ENCODE data around the gene TMEM139. TPM values are rescaled to one million over a fixed set of nuclear protein-coding genes. Genes with fewer than 3 reads are reported as not detected.

The TMEM139 gene
- polyA plus RNA-seq, 1 of the 3 experiments (the other 2 are of a cell fraction): 0.05 TPM

GRCh38 chr7:143250822-143251221 is 33.9 kb upstream of the TMEM139 start:
- Histone ChIP-seq H3K36me3 (replicated peaks in 1 of 2; ENCODE audit: control insufficient read depth in 1 of 2, insufficient read depth in 2 of 2, low read length in 1 of 2) (no peaks in the 10 kb centered on the region), H2AFZ (ENCODE audit: low read depth) (no peak overlapping the region), H3F3A (replicated peaks; ENCODE audit: insufficient read depth) (no peaks in the 10 kb centered on the region), H3K9ac (no peak overlapping the region), H3K27ac (ENCODE audit: low read depth in 2 of 2, low read length in 1 of 2) (no peak overlapping the region), H3K27me3 (ENCODE audit: insufficient read depth) (no peaks in the 10 kb centered on the region), H3K4me1 (ENCODE audit: control insufficient read depth in 1 of 2, insufficient read depth in 2 of 2, low read depth in 1 of 2, low read length in 1 of 2) (no peaks in the 10 kb centered on the region), H3K4me2 (no peak overlapping the region), H4K20me1 (ENCODE audit: insufficient read depth) (no peaks in the 10 kb centered on the region), H3K9me3 (peaks cover 11% of the 10 kb centered on the region; the same call in 1 of the 2 replicates), H3K79me2 (ENCODE audit: insufficient read depth) (no peaks in the 10 kb centered on the region), H3K9me2 (no peaks in the 10 kb centered on the region), H3K4me3 (ENCODE audit: low read depth in 2 of 2, low read length in 1 of 2) (no peak overlapping the region)
- TF ChIP-seq CTCF (IDR thresholded peaks at IDR 0.05) (no peak), RAD21 (IDR thresholded peaks at IDR 0.05; ENCODE audit: low read length) (no peak), NFIC (IDR thresholded peaks at IDR 0.05; ENCODE audit: borderline replicate concordance) (no peak), USF2 (IDR thresholded peaks at IDR 0.05; ENCODE audit: borderline replicate concordance, low read depth, low read length) (no peak), RCOR1 (IDR thresholded peaks at IDR 0.05; ENCODE audit: low read length) (no peak), USF1 (IDR thresholded peaks at IDR 0.05; ENCODE audit: borderline replicate concordance, low read depth) (no peak), SMC3 (IDR thresholded peaks at IDR 0.05; ENCODE audit: low read depth, low read length) (no peak), TEAD4 (IDR thresholded peaks at IDR 0.05; ENCODE audit: borderline replicate concordance, insufficient read depth) (no peak), YY1 (IDR thresholded peaks at IDR 0.05; ENCODE audit: low read depth) (no peak), MAX (IDR thresholded peaks at IDR 0.05; ENCODE audit: low read depth) (no peak)
- DNase-seq: no peak
- WGBS (ENCODE audit: low lambda C conversion rate): 83% methylated on average over 1 of the region's 1 CpG
- CTCF ChIA-PET: interaction anchor here (1.0 to 5.0 kb wide), 3 partner anchors 11 to 166 kb away, joined by 3 to 33 read pairs (median 6); no protein-coding TSS in a partner anchor
- POLR2A ChIA-PET: no interaction called here

GRCh38 chr7:143252006-143252405 is 32.8 kb upstream of the TMEM139 start:
- no peak overlapping the region for H3K4me2 ChIP-seq
- H4K20me1 ChIP-seq (ENCODE audit: insufficient read depth): no peaks in the 10 kb centered on the region
- H3K4me1 ChIP-seq (ENCODE audit: control insufficient read depth in 1 of 2, insufficient read depth in 2 of 2, low read depth in 1 of 2, low read length in 1 of 2): no peaks in the 10 kb centered on the region
- no peak overlapping the region for H3K9ac ChIP-seq
- no peaks in the 10 kb centered on the region for H3F3A ChIP-seq (replicated peaks; ENCODE audit: insufficient read depth)
- ChIA-PET POLR2A (no interaction called here), CTCF (interaction anchor here (5.0 kb wide), 1 partner anchor 12 kb away, joined by 33 read pairs; no protein-coding TSS in a partner anchor)
- no peaks in the 10 kb centered on the region for H3K27me3 ChIP-seq (ENCODE audit: insufficient read depth)
- no peak overlapping the region for H3K27ac ChIP-seq (ENCODE audit: low read depth in 2 of 2, low read length in 1 of 2)
- no peaks in the 10 kb centered on the region for H3K36me3 ChIP-seq (replicated peaks in 1 of 2; ENCODE audit: control insufficient read depth in 1 of 2, insufficient read depth in 2 of 2, low read length in 1 of 2)
- no peak for DNase-seq
- no peaks in the 10 kb centered on the region for H3K79me2 ChIP-seq (ENCODE audit: insufficient read depth)
- H3K9me2 ChIP-seq: no peaks in the 10 kb centered on the region
- 35% methylated on average over 2 of the region's 2 CpGs for WGBS (ENCODE audit: low lambda C conversion rate)
- H2AFZ ChIP-seq (ENCODE audit: low read depth): no peak overlapping the region
- peaks cover 11% of the 10 kb centered on the region; the same call in 1 of the 2 replicates for H3K9me3 ChIP-seq
- H3K4me3 ChIP-seq (ENCODE audit: low read depth in 2 of 2, low read length in 1 of 2): no peak overlapping the region
- TF ChIP-seq NRF1 (IDR thresholded peaks at IDR 0.05; ENCODE audit: low read depth, low read length) (no peak), SMC3 (IDR thresholded peaks at IDR 0.05; ENCODE audit: low read depth, low read length) (no peak), RCOR1 (IDR thresholded peaks at IDR 0.05; ENCODE audit: low read length) (no peak), USF2 (IDR thresholded peaks at IDR 0.05; ENCODE audit: borderline replicate concordance, low read depth, low read length) (no peak), FOXJ3 (CRISPR knock-in tag; IDR thresholded peaks at IDR 0.05) (no peak), RXRA (IDR thresholded peaks at IDR 0.05; ENCODE audit: borderline replicate concordance, low read depth) (no peak), PBX3 (IDR thresholded peaks at IDR 0.05) (no peak), TAF1 (IDR thresholded peaks at IDR 0.05; ENCODE audit: borderline replicate concordance, low read depth, low read length) (no peak), USF1 (IDR thresholded peaks at IDR 0.05; ENCODE audit: borderline replicate concordance, low read depth) (no peak), POLR2AphosphoS5 (IDR thresholded peaks at IDR 0.05; ENCODE audit: low read depth, low read length) (no peak), RFX5 (IDR thresholded peaks at IDR 0.05; ENCODE audit: low read length) (no peak), RAD21 (IDR thresholded peaks at IDR 0.05; ENCODE audit: low read length) (no peak), JUND (IDR thresholded peaks at IDR 0.05) (no peak), TEAD4 (IDR thresholded peaks at IDR 0.05; ENCODE audit: borderline replicate concordance, insufficient read depth) (no peak), EZH2phosphoT487 (IDR thresholded peaks at IDR 0.05; ENCODE audit: borderline replicate concordance, low read depth) (no peak), GABPA (IDR thresholded peaks at IDR 0.05; ENCODE audit: low read depth) (no peak)
